Fibroblast of mammary gland (primary cell): ENCODE results near the gene ACTMAP.
A peak's percentile ranks its signal among the peaks of the same experiment; 100 is the strongest.

Source experiments
- DNase-seq: peaks from one replicate; pipeline ENCODE4 v3.0.0-alpha.2; 2010; ENCODE audit warnings: low read depth
- H3K4me3 ChIP-seq: 2 replicates; pipeline ENCODE4 v1.5.1; 2011; ENCODE audit warnings: low read depth, mild to moderate bottlenecking, low read length, moderate library complexity; ENCODE audit not compliant: control insufficient read depth
- CTCF ChIP-seq: conservative IDR thresholded peaks from 2 replicates; pipeline ENCODE4 v1.5.1; 2011; ENCODE audit warnings: low read depth, low read length, inconsistent platforms; ENCODE audit not compliant: control insufficient read depth, insufficient read depth

Gene ACTMAP, protein sequence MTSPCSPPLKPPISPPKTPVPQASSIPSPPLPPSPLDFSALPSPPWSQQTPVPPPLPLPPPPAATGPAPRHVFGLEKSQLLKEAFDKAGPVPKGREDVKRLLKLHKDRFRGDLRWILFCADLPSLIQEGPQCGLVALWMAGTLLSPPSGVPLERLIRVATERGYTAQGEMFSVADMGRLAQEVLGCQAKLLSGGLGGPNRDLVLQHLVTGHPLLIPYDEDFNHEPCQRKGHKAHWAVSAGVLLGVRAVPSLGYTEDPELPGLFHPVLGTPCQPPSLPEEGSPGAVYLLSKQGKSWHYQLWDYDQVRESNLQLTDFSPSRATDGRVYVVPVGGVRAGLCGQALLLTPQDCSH

GRCh38 chr19:40750058-40750873 lies at the start of gene ACTMAP:
Gene ACTMAP (minus strand): TSS chr19:40750477. CDS start chr19:40749803, 674 bp downstream.
- peak within 1 kb of the TSS; percentile 79 for H3K4me3 ChIP-seq
- DNase-seq, result peak; percentile 100

DNA sequence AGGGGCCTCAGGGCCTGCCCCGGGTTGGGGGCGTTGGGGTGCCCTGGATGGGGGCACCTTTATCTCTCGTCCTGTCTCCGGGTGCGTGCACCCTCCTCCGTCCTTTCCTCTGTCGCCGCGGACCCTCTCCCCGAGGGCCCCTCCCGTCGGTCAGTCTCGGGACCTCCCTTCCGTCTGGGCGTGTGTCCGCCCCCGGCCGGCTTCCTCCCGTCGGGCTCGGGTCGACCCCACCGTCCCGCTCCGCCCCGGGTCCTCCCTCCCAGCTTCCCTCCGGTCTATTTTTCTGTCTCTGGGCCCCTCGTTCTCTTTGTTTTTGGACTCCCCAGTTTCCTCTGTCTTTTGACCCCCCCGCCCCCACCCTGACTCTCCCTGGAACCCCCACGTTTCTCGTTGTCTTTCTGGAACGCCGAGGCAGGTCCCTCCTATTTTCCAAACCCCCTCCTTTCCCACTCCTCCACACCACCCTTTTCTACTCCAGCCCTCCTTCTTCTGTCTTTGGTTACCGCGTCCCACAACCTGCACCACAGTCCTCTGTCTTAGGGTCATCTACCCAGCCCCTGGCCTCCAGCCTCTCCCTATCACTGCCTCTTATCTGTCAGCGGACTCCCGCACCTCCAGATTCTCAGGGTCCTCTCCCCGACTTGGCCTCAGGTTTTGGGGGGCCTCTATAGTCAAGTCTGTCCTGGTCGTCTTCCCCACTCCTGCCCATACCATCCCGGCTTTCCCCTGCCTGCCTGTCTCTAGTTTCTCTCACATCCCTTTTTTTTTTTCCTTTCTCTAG lies 49.5 kb upstream of the ACTMAP start:
- DNase-seq, result no peak
- H3K4me3 ChIP-seq, result peak overlapping the region; percentile 80
- no peak for TF ChIP-seq CTCF

More at GRCh38 chr19:40750058-40750873, at the start of gene ACTMAP:
- TF ChIP-seq CTCF, result no peak

DNA sequence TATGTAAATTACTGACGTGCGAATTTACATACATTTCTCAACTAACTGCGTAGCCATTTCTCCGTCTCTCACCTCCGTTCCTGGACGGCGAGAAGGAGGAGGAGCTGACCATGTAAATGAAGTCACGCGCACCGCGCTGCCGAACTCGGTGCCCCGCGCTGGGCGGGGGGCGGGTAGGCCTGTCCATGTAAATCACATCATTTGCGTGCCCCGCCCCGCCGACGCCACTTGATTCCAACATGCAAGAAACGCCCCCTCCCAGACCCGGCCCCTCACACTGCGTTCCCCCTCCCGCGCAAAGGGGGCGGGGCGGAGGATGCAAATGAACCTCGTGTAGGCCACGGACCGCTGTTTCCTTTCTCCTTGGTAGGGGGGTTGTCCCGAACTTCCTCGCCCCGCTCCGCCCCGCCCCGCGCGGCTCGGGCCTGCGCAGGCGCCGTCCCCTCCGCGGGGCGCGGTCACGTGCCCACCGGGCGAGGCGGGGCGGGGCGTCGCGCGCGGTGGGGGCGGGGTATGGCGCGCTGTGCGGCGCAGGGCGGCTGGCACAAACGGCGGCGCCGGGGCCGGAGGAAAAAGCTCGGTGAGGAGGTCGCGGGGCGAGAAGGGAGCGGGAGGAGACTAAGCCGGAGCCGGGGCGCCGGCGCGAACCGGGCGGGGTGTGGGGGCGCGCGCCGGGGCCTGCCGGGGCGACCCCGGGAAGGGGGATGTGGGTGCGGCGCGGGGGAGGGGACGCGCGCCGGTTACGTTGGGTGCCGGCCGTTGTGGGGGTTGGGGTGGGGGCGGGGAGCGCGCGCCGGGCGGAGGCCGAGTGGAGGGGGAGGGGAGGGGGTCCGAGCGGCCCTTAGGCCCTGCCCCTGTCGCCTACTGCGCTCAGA lies 48.6 kb upstream of the ACTMAP start, which contains the start of gene EGLN2:
Gene EGLN2, plus strand, starts transcription at position 509 of the 875 bp plus-strand sequence. CDS start 1,382 bp downstream, outside the sequence.
- peak; percentile 99 for DNase-seq
- peak within 1 kb of the TSS; percentile 80 for H3K4me3 ChIP-seq

DNA sequence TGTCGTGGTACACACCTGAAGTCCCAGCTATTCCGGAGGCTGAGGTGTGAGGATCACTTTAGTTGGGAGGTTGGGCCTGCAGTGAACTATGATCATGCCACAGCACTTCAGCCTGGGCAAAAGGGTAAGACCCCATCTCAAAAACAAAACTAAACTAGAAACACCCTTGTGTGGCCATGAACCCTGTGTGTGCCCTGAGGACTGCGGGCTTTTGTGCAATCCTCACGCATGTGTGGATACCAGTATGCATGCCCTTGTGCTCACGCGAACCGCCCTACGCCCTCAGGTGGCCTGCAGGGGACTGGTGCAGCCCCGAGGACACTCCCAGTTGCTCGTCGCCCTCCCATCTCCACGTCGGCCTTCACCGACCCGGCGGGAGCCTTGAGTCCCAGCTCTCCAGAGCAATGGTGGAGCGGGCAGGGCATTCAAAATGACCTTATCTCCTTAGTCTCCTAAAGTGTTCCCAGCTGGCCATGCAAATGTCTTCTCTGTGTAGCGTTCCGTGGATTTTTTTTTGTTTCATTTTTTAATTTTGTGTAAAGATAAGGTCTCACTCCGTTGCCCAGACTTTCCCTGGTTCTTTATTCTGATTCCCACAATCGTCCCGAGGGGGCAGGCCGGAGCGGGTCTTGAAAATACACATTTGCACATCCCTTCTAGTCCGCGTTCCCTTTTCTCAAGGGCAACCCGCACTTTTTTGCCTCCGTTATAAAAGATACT lies 47.8 kb upstream of the ACTMAP start:
- peak; percentile 53 for DNase-seq
- peak overlapping the region; percentile 69 for H3K4me3 ChIP-seq
- TF ChIP-seq CTCF, result peak; percentile 53

More for the DNA sequence above, 48.6 kb upstream of the ACTMAP start, which contains the start of gene EGLN2:
- TF ChIP-seq CTCF, result no peak

- DNase-seq, result no peak
- no peak for TF ChIP-seq CTCF
- no peak overlapping the region for H3K4me3 ChIP-seq
These were observed 47.1 kb upstream of the ACTMAP start for GRCh38 chr19:40797166-40797962.
